Activated CD4-positive, CD25-positive, alpha-beta regulatory T cell treated with anti-CD3 and anti-CD28 coated beads, Interleukin-2, amount 50 U/mL, for 24 hours (primary cell): Measurements from ENCODE around the gene CHRNG.

Experiments used
- ATAC-seq, 2 donors: fragments of 150-1000 bp; cut with Tn5 transposase; one replicate each; pipeline ENCODE4 v1.10.0; 2021; ENCODE audit warnings: mild to moderate bottlenecking in 1 of 2, moderate library complexity in 1 of 2

CHRNG gene

DNA sequence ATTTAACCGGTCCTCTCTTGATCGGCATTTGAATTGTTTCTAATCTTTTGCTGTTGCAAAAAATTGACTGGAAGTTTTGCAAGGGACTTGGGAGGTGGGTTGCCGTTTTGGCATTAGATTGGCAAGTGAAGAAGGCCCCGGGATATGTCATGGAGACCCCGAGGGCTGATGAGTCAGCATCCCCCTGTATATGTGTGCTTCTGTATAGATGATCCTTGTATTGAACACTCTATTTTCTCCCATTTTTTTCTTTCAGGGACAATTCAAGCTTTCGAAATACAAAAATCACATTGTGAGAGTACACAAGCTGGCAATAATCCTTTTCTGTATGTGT lies 41.1 kb downstream of the CHRNG start:
- ATAC-seq = no peak

DNA sequence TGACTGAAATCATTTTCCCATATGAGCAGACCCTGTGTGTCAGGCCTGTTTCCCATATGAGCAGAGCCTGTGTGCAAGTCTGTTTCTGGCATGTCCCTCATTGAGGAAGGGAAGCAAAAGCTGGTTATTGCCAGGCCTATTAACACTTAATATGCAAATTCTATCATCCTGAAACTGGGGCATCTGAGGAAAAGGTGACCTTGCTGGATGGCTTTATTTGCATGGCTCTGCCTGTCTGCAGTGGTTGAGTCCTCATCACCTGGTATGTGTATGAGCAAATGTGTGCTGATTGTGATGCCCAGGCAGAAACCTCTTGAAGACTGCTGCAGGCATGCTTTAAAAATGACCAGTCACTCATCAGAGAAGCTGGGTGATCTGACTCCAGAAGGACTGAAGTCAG lies 42.2 kb downstream of the CHRNG start:
- ATAC-seq = no peak

DNA sequence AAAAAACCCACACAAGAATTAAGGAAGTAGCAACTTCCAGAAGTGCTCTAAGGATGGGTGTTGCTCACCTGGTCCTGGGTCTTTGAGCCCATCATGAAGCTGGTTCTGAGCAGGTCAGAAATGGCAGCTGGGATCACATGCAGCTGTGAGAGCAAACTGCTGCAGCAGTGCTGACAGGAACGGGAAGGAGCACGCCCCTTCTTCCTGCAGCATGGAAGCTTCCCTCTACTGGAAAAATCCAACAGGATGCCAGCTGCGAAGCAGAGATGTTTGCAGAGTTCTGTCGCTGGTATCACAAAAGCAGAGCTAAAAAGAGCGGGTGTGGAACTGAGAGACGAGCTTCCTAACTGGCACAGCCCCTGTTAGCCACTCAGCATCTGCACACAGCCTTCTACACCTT lies 44.7 kb downstream of the CHRNG start:
- no peak for ATAC-seq

DNA sequence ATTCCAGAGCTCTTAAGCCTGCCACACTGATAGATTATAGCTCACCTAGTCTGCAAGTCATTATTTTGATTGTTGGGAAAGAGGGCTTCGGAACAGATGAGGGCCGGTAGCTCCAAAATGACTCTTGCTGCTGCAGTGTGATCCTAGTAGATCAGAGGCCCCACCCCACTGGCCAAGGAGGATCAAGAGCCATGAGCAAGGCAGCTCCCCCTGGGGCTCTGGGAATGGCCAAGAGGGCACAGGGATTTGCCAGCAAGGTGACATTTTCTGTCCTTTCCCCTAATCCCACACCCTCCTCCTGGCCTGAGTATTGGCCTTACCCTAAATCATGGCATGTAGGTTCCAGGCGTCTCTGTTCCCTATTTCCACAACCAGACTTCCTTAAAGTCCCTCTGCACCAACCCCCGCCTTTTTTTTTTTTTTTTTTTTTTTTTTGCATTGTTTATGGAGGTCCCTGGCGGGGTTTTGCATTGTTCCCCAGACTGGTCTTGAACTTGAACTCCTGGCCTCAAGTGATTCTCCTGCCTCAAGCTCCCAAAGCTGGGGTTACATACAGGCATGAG lies 47.5 kb downstream of the CHRNG start:
- no peak for ATAC-seq

DNA sequence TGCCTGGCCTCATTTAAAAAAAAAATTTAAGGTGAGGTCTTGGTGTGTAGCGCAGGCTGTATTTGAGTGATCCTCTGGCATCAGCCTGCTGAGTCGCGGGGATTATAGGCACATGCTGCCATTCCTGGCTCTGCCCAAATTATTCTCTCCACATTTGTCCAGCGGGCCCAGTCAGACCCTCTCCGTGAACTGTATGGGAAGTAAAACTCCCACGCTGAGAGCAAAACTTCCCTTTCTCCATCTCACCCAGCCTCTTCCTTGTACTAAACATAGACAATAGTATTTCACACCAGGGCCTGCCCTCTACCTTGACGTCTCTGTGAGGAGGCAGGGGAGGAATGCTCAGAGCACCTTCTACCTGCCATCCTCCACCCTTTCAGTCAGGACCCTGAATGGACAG lies 48.0 kb downstream of the CHRNG start:
- no peak for ATAC-seq

DNA sequence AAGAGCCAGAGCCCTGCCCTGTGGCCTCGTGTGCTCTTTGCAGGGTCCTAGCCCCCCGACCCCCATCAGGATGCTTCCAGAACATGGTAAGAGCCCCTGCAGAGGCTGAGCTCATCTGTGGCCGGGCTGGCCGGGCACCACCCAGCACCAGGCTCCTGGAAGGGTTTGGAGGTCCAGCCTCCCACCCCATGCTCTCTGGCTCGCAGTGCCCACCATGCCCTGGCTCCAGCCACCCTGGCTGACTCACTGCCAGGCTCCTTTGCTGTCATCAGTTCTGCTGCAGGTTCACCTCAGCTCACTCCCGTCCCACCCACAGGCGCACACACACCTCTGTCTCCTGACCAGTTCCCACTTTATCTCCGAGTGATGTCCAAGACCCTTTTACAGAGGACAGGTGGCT lies 48.5 kb downstream of the CHRNG start:
- no peak for ATAC-seq

DNA sequence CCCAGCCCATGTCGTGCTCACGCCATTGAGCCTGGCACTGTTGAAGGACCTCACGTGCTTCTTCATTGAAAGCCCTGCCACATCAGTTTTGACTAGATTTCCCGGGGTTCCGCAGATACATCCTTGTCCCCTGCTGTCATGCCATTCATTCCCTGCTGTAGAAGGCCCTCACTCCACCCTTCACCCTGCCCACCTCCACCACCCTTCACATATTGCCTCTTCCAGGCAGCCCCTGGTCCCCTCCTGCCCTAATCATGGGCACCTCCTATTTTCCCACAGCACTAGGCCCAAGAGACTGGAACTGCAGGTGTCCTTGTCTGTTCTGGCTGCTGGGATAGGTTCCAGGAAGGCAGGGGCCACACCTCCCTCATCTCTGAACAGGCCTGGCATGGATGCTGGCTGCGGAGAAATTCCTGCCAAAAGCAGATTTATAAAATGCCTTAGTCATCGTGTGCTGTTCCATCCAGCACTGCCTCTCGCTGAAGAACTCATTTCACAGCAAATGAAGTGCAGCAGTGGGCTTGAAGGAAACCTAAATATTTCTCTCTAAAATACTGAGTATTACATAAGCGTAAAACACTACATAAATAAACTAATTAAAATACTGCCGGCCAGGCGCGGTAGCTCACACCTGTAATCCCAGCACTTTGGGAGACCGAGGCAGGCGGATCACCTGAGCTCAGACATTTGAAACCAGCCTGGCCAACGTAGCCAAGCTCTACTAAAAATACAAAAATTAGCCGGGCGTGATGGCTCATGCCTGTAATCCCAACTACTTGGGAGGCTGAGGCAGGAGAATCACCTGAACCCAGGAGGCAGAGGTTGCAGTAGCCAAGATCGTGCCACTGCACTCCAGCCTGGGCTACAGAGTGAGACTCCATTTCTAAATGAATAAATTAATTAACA lies 49.4 kb downstream of the CHRNG start:
- ATAC-seq = no peak

DNA sequence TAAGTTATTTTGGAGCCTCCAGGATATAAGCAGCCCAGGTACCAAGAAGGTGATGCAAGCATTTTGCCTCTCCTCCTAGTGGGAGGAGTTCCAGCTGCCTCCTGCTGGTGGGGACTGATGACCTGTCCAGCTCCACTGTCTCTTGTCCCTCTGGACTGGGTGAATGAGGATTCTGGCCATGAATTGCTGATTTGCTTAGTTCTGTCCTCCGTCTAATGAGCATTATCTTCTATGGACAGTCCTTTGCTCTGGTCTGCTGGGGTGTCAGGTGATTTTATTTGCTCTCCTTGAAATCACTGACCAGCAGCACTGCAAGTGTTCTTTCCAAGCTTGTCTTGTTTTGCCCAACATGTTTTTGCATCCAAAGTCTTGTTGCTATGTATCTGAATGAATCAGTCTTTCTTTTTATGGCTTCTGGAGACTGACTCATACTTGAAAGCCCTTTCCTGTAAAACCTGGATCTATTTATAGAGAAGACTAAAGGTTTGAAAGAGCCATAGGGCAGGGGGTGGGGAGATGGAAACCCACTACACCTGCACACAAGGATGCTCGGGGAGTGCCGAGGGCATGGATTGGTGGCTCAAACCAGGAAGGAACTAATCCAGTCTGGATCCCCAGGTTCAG lies 53.4 kb downstream of the CHRNG start:
- ATAC-seq = no peak

DNA sequence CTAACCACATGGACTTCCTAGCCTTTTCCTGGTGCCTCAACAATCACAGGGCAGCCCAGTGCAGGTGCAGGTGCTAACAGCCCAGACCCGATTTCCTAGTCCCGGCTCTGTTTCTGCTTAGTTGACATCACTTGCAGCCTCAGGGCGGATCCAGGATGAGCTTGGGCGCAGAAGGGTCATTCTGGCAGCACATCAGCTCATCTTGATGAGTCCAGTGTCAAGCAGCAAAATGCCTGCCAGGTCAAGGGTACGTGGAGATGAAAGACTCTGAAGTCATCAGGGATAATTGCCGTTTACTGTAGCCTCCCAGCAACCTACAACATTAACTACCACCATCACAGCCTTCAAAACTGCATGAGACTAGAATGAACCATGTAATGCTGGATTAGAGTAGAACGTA lies 54.5 kb downstream of the CHRNG start:
- ATAC-seq = no peak
